HepG2 (cell line): ENCODE measurements around the gene TNFAIP2. TPM values are rescaled to one million over a fixed set of nuclear protein-coding genes. Genes with fewer than 3 reads are reported as not detected.
"Not testable (repeated sequence)": the region's sequence is repeated elsewhere in the genome, so short reads cannot be mapped to it uniquely, and the experiment has no call there.

ENCODE experiments used
- CREB1 ChIP-seq, 2 experiments: fragments of 450-650 bp in 1 of 2; IDR thresholded peaks; 2 replicates each; pipeline ENCODE4 v1.6.1; 2016 to 2017; ENCODE audit warnings: control low read depth in 1 of 2, mild to moderate bottlenecking in 1 of 2, missing compliant biosample characterization in 1 of 2, missing genetic modification characterization in 1 of 2
- FOSL2 ChIP-seq: sonication (generic); formaldehyde crosslinking; IDR thresholded peaks from 2 replicates; pipeline ENCODE4 v1.4.0; 2020; ENCODE audit warnings: missing genetic modification reagents
- HMGXB4 ChIP-seq, 2 experiments: sonication (generic) in 1 of 2; formaldehyde crosslinking in 1 of 2; IDR thresholded peaks; 2 replicates each; pipeline versions ENCODE4 v1.4.0 to v1.6.1; 2018 to 2020; ENCODE audit warnings: missing genetic modification reagents in 2 of 2, borderline replicate concordance in 1 of 2, low read depth in 1 of 2, mild to moderate bottlenecking in 1 of 2, missing biosample characterization in 1 of 2
- HOXA5 ChIP-seq: sonication (generic); formaldehyde crosslinking; IDR thresholded peaks from 2 replicates; pipeline ENCODE4 v1.4.0; 2020; ENCODE audit warnings: missing genetic modification reagents
- ISL2 ChIP-seq: sonication (generic); formaldehyde crosslinking; IDR thresholded peaks from 2 replicates; pipeline ENCODE4 v1.5.0; 2020; ENCODE audit warnings: missing genetic modification reagents
- KAT8 ChIP-seq: IDR thresholded peaks from 2 replicates; pipeline ENCODE4 v1.6.1; 2016; ENCODE audit warnings: missing genetic modification reagents, missing compliant biosample characterization
- MLX ChIP-seq: IDR thresholded peaks from 2 replicates; pipeline ENCODE4 v1.6.1; 2016
- NFYB ChIP-seq: sonication (generic); formaldehyde crosslinking; IDR thresholded peaks from 2 replicates; pipeline ENCODE4 v1.4.0; 2020; ENCODE audit warnings: missing genetic modification reagents
- PHF21A ChIP-seq: sonication (generic); formaldehyde crosslinking; IDR thresholded peaks from 2 replicates; pipeline ENCODE4 v1.5.0; 2020; ENCODE audit warnings: mild to moderate bottlenecking, missing genetic modification reagents
- RARA ChIP-seq: IDR thresholded peaks from 2 replicates; pipeline ENCODE4 v1.6.1; 2016; ENCODE audit warnings: missing genetic modification reagents, missing compliant biosample characterization
- RXRA ChIP-seq: sonication (generic); formaldehyde crosslinking; IDR thresholded peaks from 2 replicates; pipeline ENCODE4 v1.5.1; 2020; ENCODE audit warnings: missing genetic modification reagents
- SMAD1 ChIP-seq: sonication (generic); formaldehyde crosslinking; IDR thresholded peaks from 2 replicates; pipeline ENCODE4 v1.4.0; 2020; ENCODE audit warnings: missing genetic modification reagents, low read depth, mild to moderate bottlenecking, borderline replicate concordance
- SOX5 ChIP-seq: IDR thresholded peaks from 2 replicates; pipeline ENCODE4 v1.6.1; 2016; ENCODE audit warnings: borderline replicate concordance
- TEAD3 ChIP-seq: optimal IDR thresholded peaks from 2 replicates; pipeline ENCODE3; 2016; ENCODE audit warnings: borderline replicate concordance
- ZBED4 ChIP-seq: sonication (generic); formaldehyde crosslinking; IDR thresholded peaks from 2 replicates; pipeline ENCODE4 v1.4.0; 2020; ENCODE audit warnings: missing genetic modification reagents, borderline replicate concordance
- ZC3H13 ChIP-seq: sonication (generic); formaldehyde crosslinking; IDR thresholded peaks from 2 replicates; pipeline ENCODE4 v1.8.1; 2023; ENCODE audit warnings: mild to moderate bottlenecking, missing genetic modification reagents, moderate library complexity
- ZC3H4 ChIP-seq: sonication (generic); formaldehyde crosslinking; IDR thresholded peaks from 2 replicates; pipeline ENCODE4 v1.4.0; 2020; ENCODE audit warnings: missing genetic modification reagents, borderline replicate concordance
- ZNF550 ChIP-seq: sonication (generic); formaldehyde crosslinking; IDR thresholded peaks from 2 replicates; pipeline ENCODE4 v1.4.0; 2020; ENCODE audit warnings: mild to moderate bottlenecking, missing genetic modification reagents, borderline replicate concordance
- ZNF574 ChIP-seq: sonication (generic); formaldehyde crosslinking; IDR thresholded peaks from 2 replicates; pipeline ENCODE4 v1.4.0; 2020; ENCODE audit warnings: missing genetic modification reagents
- ZNF614 ChIP-seq: IDR thresholded peaks from 2 replicates; pipeline ENCODE4 v1.6.1; 2018; ENCODE audit warnings: missing biosample characterization, missing genetic modification reagents, inconsistent platforms, borderline replicate concordance
- polyA plus RNA-seq, 8 experiments: library from polyadenylated mRNA; depleted of rRNA in 3 of 8; stranded (reverse) in 7 of 8; unstranded in 1 of 8; fragments of >200 nt; fragmentation: Illumina TruSeq in 4 of 8; extraction: Trizol in 4 of 8; gene quantifications; 2 replicates each; pipeline versions ENCODE4 v1.2.1 to v1.2.3, GENCODE V29; 2011 to 2016; ENCODE audit warnings: low read depth in 4 of 8, missing spikeins in 1 of 8, mixed read lengths in 1 of 8; ENCODE audit not compliant: insufficient read depth in 1 of 8
- total RNA-seq, 5 experiments: library from RNA; depleted of rRNA; stranded (reverse); fragments of >200 nt; fragmentation: Illumina TruSeq; extraction: Trizol; gene quantifications; 2 replicates each; pipeline ENCODE4 v1.2.3, GENCODE V29; 2016; ENCODE audit warnings: low read depth in 1 of 5

The TNFAIP2 gene
- total and polyA plus RNA-seq, 2 of the 13 experiments (the other 11 are each of a cell fraction or from before 2014, with no cell fraction given), result 0.46 to 1.5 TPM

- TF ChIP-seq PHF21A (CRISPR knock-in tag) (0 out of 2 replicates have a peak, but pooled peaks have one; percentile 17), RXRA (0 out of 2 replicates have a peak, but pooled peaks have one; percentile 19), HMGXB4 (CRISPR knock-in tag; IDR thresholded peaks at IDR 0.05; ENCODE audit: borderline replicate concordance in 1 of 2, low read depth in 1 of 2) (peak in 1 of 2 experiments; percentile 37; a peak in 1 of 4 replicates), NFYB (CRISPR knock-in tag) (peak; percentile 82), ISL2 (CRISPR knock-in tag) (0 out of 2 replicates have a peak, but pooled peaks have one; percentile 13), ZC3H4 (CRISPR knock-in tag) (peak; percentile 83; the same call in 1 of the 2 replicates), ZBED4 (peak; percentile 37), CREB1 (CRISPR knock-in tag; IDR thresholded peaks at IDR 0.05) (peak; percentile 40; the same call in 1 of the 2 replicates), ZNF574 (peak; percentile 34; the same call in 1 of the 2 replicates), SOX5 (CRISPR knock-in tag) (peak; percentile 42; the same call in 1 of the 2 replicates), ZC3H13 (CRISPR knock-in tag) (0 out of 2 replicates have a peak, but pooled peaks have one; percentile 5), TEAD3 (CRISPR knock-in tag) (peak; percentile 15), ZNF550 (CRISPR knock-in tag) (0 out of 2 replicates have a peak, but pooled peaks have one; percentile 25), FOSL2 (peak; percentile 39; the same call in 1 of the 2 replicates), RARA (peak; percentile 38; the same call in 1 of the 2 replicates), ZNF614 (CRISPR knock-in tag) (0 out of 2 replicates have a peak, but pooled peaks have one; percentile 52), SMAD1 (CRISPR knock-in tag) (peak; percentile 32; the same call in 1 of the 2 replicates), KAT8 (CRISPR knock-in tag) (peak; percentile 38; the same call in 1 of the 2 replicates), HOXA5 (CRISPR knock-in tag) (0 out of 2 replicates have a peak, but pooled peaks have one; percentile 23), MLX (CRISPR knock-in tag) (0 out of 2 replicates have a peak, but pooled peaks have one; percentile 26)
- TF ChIP-seq CREB1 (IDR thresholded peaks at IDR 0.05), result not testable (repeated sequence)
These were observed 8.1 kb upstream of the TNFAIP2 start (continued) for GRCh38 chr14:103115086-103115679.
